GM19468 (cell line): ENCODE results near the gene PLPPR3.

ENCODE experiments used
- ATAC-seq: cut with Tn5 transposase; IDR thresholded peaks from one replicate; pipeline ENCODE4 v1.9.1; 2021; ENCODE audit warnings: mild to moderate bottlenecking, moderate library complexity, moderate number of reproducible peaks; ENCODE audit not compliant: unreplicated experiment; ENCODE audit errors: extremely low read depth

PLPPR3 gene

GRCh38 chr19:811506-812048, 10.2 kb downstream of the PLPPR3 start:
- ATAC-seq, result no peak

GRCh38 chr19:810883-811489, 10.8 kb downstream of the PLPPR3 start:
- no peak for ATAC-seq

GRCh38 chr19:810077-810855, 11.5 kb downstream of the PLPPR3 start:
- no peak for ATAC-seq

GRCh38 chr19:808423-808775, 13.4 kb downstream of the PLPPR3 start:
- ATAC-seq, result no peak

- no peak for ATAC-seq
These were observed 13.9 kb downstream of the PLPPR3 start for GRCh38 chr19:807627-808422.

GRCh38 chr19:806815-807421, 14.8 kb downstream of the PLPPR3 start:
- ATAC-seq, result no peak

- ATAC-seq, result no peak
These were observed 15.9 kb downstream of the PLPPR3 start for GRCh38 chr19:805600-806550.

- no peak for ATAC-seq
These were observed 16.6 kb downstream of the PLPPR3 start for GRCh38 chr19:805166-805551.

- ATAC-seq, result no peak
These were observed 17.2 kb downstream of the PLPPR3 start for GRCh38 chr19:804419-805165.

GRCh38 chr19:803686-804418, 17.9 kb downstream of the PLPPR3 start:
- ATAC-seq, result no peak

GRCh38 chr19:803099-803561, 18.6 kb downstream of the PLPPR3 start:
- ATAC-seq, result no peak

GRCh38 chr19:802498-803098, 19.2 kb downstream of the PLPPR3 start:
- ATAC-seq, result no peak

GRCh38 chr19:801861-802497, 19.8 kb downstream of the PLPPR3 start:
- ATAC-seq, result no peak

GRCh38 chr19:801030-801860, 20.5 kb downstream of the PLPPR3 start:
- ATAC-seq, result no peak

GRCh38 chr19:800360-801029, 21.3 kb downstream of the PLPPR3 start:
- ATAC-seq, result no peak
